Germinal center (tissue), 1 donor: ENCODE results near the gene MYMK.

Source experiments
- DNase-seq: peaks from one replicate; pipeline ENCODE4 v3.0.0; 2012; ENCODE audit warnings: mixed read lengths, low spot score

The MYMK gene

GRCh38 chr9:133535306-133535877, 10.6 kb upstream of the MYMK start:
- DNase-seq, result no peak

GRCh38 chr9:133534346-133535291, 9.9 kb upstream of the MYMK start, which contains the start of gene ADAMTSL2:
Gene ADAMTSL2 (plus strand): TSS chr9:133534704. CDS start chr9:133536713, 2,009 bp downstream.
- DNase-seq, result no peak

- no peak for DNase-seq
Measured at GRCh38 chr9:133533857-133534256, 9.1 kb upstream of the MYMK start.

DNA sequence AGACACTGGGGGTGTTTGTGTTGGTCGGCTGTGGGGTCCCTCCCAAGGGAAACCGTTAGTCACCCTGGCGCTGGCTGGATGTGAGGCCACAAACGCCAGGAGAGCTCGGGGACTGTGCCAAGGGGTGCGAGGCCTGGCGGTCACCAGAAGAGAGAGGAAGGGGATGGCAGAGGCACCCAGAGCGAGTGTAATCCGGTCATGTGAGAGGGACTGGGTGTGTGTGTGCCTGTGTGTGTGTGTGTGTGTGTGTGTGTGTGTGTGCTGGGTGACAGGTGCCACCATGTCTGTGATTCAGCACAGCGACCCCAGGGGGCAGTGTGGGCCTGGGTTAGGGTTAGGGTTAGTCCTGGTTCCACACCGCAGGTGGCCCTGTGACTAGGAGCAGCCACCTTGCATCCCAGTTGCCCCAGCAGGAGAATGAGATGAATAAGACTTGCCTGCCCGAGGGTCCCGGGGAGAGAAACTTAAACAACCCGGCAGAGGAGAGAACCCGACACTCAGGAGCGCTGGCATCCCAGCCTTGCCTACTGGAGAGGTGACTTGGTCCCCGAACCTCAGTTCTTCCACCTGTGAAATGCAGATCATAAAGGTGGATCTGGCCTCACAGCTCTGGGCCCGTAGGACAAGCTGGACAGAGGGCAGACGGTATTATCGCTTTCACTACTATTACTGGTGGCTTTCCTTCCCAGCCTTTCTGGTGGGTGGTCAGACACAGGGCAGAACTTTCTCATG, 8.3 kb upstream of the MYMK start:
- DNase-seq, result no peak

DNA sequence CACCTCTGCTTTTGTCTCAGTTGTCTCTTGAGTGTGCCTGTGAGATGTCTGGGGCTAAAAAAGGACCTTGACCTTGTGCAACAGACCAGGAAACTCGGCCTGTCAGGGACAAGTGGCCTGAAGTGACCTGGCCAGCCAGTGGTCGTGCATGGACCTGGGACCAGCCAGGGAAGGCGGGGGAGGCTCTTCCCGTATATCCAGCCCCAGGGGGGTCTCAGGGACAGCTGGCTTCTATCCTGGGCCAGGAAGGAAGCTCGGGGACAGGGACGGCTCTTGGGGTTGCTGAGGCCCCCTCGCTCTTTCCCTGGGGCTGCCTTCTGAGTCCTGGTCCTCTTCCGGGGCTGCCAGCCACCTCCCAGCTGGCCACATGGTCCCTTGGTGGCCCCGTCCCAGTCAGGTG, 6.5 kb upstream of the MYMK start:
- no peak for DNase-seq

- DNase-seq, result no peak
Measured at GRCh38 chr9:133529874-133530273, 5.1 kb upstream of the MYMK start.

DNA sequence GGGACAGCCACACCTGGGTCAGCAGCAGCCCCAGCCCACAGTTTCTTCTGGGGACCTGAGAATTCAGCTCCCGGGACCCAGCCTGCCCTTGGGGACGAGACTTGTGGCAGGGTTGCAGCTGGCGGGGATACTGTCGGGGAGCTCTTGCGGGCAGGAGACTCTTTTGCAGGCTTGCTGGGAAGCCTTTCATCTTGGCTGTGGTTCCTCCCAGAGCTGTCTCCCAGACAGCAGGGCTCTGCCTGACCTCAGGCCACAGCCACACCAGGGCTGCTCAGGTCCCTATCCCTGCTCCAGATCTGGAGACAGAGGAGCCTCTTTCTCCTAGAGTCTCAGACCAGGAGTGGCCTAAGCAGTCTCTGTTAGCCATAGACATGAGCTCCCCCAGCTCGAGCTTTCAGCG, 4.7 kb upstream of the MYMK start:
- DNase-seq, result no peak

DNA sequence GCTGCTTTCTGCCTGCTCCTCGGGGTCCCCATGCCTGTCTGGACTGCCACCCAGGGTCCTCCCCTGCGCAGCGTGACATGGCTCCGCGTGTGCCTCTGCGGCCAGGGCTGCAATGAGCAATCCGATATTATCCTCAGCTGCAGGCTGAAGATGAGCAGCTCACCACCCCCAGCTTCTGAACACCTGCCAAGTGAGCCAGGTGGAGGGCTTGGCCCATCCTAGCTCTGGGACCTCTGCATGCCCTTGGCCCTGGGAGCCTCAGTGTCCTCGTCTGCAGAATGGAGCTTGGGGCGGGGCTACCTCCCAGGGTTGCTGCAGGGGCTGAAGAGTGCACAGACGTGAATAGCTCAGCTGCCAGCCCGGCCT, 4.1 kb upstream of the MYMK start:
- no peak for DNase-seq

- DNase-seq, result no peak
Measured at GRCh38 chr9:133528001-133528875, 3.5 kb upstream of the MYMK start.

DNA sequence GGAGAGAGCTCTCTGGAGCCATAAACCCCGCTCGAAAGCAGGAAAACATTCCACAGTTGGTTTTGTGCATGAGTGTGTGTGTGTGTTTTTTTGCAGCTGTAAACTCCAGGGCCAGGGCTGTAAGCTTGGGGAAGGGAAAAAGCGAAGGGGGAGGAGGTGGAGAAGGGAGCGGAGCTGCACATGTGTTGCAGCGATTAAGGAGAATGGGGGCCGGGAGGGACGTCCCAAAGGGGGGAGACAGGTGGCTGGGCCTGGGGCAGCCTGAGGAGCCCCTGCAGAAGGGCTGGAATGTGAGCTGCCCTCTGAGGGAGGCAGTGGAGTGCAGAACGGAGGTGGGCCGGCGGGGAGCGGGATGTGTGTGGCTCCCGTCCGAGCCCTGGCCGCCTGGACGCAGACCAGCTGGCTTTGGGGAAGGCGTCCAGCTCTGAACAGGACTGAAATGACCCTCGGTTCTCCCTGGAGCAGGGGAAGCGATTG, 2.7 kb upstream of the MYMK start:
- no peak for DNase-seq

- DNase-seq, result no peak
Measured at GRCh38 chr9:133526721-133527321, 2.1 kb upstream of the MYMK start.

DNA sequence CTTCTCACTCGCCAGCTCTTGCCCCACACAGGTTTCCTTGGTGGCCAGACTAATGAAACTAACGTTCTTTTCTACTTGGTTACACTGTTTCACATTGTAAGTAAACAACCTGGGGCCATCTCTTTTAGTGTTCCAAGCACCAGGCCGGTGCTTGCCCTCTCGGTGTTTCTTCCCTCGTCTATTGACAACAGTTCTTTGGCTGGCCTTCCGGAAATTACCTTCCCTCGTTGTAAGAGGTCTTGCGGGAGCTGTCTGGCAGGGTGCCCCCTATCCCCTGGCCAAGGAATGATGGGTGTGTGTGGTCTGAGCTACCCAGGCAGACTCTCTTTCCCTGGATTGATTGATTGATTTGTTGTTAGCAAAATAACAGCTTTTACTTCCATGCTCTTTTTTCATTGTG, 918 bp upstream of the MYMK start:
- no peak for DNase-seq

DNA sequence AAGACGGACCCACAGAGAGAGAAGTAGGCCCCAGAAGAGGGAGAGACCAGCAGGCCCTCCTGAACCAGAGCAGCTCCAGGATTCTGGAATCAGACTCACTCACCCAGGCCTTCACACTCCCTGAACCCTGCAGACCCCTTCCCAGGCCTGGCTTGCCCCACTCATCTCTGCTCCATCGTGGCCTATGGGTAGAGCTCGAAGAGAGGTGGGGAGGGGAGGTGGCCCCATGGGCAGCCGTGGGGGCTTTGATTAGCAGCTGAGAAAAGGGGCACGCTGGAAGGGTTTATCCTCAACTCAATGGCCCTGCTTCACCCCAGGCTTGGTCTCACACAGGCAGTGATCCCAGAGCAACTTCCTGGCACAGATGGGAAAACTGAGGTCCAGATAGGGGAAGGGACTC, 613 bp downstream of the MYMK start:
- DNase-seq, result no peak

DNA sequence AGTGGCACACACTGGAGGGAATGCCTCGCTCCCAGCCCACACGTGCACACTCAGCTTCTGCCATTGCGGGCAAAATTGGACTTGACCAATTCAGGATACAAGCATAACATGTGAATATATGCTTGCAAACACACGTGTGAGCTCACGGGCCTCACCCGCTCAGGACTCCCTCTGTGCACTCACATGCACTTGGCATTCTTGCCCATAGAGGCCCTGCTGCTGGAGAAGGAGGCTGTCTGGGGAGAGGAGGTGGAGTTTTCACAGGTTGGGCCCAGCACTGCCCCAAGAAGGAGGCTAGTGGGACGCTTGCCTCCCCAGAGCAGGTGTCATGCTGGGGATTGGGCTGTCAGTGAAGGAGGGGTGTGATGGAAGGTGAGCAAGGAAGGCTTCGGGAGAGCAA, 1.7 kb downstream of the MYMK start:
- DNase-seq, result no peak

DNA sequence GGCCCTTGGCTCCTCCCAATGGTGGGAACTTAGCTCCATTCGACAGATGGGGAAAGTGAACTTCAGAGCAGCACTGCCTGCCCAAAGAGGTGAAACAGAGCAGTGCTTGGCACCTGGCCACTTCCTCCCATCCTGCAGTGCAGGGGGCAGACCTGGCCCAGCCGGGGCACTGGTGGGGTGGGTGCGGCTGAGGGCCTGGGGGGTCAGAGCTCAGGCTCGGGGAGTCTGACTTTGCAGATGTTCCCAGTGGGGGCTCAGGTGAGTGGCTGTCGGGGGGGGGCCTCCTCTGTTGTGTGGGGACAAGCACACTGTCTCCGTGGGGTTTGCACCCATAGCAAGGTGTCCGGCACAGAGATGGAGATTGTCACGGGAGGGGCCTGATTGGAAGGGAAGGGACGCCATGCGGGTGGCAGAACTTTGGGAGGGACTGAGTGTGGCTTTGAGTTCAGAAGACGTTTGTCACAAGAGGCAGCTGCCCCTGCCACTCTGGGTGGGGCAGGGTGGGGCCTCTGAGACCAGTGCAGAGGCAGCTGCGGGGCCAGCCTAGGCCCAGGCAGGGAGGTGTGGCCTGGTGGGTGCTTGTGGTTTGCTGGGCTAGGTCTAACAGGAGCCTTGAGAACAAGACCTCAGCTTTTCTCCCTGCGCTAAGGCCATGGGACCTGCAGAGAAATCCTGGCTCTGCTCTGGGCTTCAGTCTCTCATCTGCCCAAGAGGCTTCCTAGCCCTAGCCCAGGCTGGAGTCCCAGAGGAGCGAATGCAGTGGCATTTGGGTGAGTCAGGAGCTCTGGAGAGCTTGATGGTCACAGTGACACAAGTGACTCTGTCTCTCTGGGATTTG, 2.5 kb downstream of the MYMK start:
- no peak for DNase-seq

DNA sequence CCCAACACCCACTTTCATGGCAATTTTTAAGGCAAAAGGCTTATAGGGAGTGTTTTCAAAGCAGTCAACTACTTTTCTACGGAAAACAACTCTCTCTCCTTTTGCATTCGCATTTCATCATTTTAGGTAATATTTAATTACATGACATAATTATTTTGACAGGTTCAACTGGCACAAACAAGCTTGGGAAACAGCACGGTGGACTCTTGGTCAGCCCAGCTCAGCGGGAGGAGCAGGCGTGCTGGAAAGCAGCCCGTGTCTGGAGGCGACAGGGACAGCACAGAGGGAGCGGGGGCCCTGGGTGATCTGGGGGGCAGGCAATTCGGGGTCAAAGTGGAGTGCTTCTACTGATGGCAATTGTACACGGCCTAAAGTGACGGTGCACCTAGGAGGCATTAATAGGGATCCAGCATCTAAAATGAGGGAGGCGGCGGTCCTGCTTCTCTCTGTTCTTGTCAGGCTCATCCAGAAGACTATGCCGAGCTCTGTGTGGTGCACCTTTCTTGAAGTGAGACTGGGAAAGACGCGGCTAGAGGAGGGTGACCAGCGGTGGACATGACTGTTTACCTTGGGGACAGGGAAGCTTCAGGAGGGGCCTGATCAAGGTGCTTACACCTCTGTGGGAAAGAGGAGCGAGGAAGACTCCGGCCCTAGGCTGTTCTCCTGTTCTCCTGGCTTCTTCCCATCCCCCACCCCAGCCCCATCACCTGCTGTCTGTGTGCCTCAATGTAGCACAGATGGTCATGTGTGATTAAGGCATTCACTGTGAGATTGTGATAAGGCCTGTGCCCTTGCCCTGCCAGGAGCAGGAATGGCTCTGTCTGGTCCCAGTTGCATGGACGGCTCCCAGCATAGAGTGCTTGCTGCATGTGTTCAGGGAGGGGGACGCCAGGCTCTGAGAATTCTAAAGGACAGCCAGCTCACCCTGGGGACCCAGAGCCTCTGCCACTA, 3.4 kb downstream of the MYMK start:
- no peak for DNase-seq

DNA sequence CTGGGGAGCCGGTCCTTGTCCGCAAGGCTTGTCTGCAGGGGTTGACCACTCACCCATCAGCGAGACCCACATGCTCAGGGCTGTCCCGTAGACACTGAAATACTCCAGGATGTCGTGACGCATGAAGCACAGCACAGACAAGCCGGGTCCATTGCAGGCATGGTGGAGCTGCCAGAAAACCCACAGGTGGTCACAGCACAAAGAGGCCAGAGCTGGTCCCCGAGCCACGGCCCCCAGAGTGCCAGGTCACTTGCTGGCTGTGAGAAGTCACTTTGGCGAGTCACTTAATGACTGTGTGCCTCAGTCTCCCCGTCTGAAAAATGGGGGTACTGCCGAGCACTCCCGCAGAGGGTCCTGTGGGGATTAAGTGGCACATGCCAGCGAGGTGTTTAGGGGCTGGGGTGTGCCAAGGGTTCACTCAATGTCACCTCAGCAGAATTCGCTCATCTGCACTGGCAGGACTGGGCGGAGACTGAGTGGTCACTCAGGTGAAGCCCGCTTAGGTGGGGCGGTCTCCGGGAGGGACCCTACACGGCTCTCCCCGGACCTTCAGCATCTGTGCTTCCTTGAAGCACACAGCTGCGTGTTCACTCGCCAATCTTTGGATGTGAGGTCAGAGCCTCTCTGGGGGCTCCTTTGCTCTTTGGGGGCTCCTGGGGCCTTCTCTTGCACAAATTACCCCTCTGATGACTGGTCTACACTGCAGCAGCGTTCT, 4.5 kb downstream of the MYMK start:
- no peak for DNase-seq

DNA sequence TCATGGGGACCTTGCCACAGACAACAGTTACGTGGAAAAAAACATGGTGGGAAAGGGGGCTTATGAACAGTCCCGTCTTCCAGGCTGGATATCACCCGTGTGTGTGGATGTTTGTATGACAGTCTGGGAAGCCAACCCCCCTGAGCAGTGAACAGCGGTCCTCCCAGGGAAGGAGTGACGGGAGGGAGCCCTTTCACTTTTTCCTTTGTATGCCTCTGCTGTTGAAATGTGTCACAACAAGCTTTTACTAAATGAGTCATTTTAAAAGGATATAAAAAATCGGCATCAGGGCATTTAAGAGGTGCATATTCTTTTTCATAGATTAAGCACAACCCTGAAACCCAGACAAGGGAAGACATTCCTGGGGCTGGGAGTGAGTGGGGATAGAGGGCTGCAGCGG, 5.1 kb downstream of the MYMK start:
- no peak for DNase-seq
